Erythroblast (primary cell): Measurements from ENCODE around the gene ASXL1.

ENCODE experiments used
- DNase-seq, 2 experiments: peaks; one replicate each; lab custom pipeline; 2025; lab: John Stamatoyannopoulos, UW
- GATA1 ChIP-seq: IDR thresholded peaks from 2 replicates; pipeline ENCODE4 v1.6.1; 2011; ENCODE audit warnings: low read depth, mild to moderate bottlenecking, control low read depth, low read length, moderate library complexity
- POLR2A ChIP-seq: IDR thresholded peaks from 2 replicates; pipeline ENCODE4 v1.6.1; 2011; ENCODE audit warnings: mild to moderate bottlenecking, low read length

ASXL1 gene

DNA sequence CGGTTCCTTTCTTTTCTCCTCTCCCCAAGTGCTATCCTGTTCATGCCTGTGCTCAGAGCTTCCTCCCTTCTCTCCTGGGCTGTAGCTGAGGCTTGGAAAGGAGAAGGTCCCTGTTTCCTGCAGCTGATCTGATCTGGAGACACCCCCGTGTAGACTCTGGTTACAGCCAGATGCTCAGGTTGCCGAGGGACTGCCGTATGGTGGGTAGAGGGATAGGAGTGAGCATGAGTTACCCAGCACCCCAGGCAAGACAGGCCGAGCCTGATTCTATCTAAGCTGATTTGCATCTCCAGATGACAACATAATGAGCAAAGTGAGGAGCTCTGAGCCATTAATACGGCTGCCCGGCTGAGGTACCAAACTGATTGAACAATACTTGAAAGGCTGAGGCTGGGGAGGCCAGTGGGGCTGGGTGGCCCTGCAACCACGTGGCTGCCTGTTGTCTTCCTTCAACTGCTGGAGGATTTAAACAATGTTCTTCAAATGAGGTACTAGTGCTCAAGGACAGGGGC is 91.8 kb downstream of the ASXL1 start:
- TF ChIP-seq POLR2A (no peak), GATA1 (no peak)
- DNase-seq: no peak

DNA sequence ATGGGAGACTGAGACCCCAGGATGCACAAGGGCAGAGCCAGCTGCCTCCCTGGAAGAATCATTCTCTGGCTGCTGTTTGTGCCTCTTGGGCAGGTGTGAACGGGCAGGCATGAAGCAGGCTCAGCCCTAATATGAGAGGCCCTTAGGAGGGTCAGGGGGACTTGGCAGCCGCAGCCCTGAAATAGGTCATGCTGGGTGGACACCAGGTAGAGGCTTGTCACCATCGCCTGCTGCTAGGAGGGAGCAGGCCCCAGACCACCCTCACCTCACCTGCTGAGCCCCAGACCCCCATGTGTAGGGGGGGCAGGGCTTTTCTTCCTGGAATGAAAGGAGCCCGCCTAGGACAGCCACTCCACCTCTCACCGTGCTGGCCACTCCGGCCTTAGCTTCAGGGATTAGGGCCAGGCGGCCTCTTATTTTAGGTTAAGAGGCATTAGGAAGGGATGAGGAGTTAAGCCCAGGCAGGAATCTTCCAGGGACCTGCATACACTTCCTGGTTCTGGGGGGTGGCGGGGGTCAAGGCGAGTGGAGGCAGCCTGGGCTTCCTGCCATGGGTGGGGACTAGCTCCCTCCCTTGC is 92.4 kb downstream of the ASXL1 start:
- no peak for DNase-seq
- no peak for TF ChIP-seq POLR2A
- no peak for TF ChIP-seq GATA1

DNA sequence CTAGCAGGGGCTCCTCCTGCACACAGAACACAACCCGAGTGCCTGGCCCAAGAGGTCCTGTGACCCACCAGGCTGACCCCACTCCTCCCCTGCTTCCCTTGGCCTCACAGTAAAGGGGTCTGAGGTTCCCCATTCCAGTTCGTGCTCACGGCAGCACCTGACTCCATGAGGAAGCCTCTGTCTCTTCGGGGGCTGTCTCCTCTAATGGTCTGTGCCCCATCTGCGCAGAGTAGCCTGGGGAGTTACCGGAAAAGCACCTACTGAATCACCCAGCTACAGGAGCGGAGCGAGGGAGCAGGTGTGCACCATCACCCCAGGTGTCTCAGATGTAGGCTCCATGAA is 93.2 kb downstream of the ASXL1 start:
- TF ChIP-seq GATA1 (no peak), POLR2A (no peak)
- no peak for DNase-seq

DNA sequence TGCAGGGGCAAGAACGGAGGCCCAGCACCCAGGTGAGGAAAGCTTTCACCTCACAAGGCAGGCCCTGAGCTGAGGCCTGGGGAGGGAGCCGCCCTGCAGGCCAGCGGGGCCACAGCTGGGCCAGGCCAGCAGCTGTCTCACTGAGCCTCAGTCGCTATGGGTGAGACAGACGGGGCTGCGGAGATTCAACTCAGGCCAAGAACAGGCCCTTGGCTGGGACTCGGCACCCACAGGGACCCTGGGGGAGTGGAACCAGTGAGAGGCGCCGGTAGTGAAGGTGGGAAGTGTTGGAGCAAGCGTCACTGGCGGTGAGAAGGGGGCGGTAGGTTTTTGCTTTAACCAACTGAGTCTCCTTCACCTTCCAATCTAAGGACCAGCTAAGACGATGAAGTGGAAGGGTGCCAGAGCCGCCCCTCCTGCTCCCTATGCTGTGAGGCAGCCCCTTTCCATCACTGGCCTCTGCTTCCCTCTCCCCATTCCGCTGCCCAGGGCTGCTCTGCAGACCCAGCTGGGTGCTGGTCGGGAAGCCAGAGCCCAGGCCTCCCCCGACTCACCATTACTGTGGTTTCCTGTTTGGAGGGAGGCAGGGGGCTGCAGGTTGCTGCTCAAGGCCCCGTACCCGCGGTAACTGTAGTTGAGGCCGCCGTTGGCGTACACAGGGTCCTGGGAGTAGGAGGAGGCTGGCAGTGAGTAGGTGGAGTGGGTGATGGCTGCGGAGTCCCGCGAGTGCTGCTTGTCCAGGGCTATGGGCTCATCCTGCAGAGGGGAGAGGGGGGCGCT is 93.7 kb downstream of the ASXL1 start:
- TF ChIP-seq GATA1 (no peak), POLR2A (no peak)
- DNase-seq: no peak

DNA sequence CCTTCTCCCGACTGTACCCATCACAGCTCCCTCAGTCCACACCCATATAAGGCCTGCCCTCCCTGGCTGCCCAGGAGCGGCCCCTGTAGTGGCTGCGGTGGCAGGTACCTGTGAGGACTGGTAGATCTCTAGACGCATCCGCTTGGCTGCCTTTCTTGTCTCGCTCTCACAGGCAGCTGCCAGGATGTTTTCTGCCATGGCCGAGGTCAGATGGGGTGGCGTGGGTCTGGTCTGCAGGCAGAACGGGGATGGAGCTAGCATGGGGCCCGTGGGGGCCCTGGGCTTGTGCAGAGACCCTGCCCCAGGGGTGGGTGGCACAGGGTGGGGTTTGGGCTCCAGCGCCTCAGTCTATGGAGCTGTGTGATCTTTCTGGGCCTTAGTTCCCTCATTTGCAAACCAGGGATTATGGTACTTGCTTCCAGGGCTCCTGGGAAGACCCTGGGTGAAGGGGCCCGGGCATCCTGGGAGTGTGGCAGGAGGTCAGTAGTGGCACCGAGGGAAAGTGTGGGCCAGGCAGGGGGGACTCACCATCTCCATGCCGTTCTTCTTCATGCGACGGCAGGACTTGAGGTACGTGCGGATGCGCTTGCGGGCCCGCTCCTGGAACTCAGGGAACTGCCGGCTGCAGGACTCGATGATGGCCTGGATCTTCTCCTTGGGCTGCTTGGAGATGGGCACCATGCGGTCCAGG is 94.8 kb downstream of the ASXL1 start:
- DNase-seq: no peak
- TF ChIP-seq POLR2A (no peak), GATA1 (no peak)

DNA sequence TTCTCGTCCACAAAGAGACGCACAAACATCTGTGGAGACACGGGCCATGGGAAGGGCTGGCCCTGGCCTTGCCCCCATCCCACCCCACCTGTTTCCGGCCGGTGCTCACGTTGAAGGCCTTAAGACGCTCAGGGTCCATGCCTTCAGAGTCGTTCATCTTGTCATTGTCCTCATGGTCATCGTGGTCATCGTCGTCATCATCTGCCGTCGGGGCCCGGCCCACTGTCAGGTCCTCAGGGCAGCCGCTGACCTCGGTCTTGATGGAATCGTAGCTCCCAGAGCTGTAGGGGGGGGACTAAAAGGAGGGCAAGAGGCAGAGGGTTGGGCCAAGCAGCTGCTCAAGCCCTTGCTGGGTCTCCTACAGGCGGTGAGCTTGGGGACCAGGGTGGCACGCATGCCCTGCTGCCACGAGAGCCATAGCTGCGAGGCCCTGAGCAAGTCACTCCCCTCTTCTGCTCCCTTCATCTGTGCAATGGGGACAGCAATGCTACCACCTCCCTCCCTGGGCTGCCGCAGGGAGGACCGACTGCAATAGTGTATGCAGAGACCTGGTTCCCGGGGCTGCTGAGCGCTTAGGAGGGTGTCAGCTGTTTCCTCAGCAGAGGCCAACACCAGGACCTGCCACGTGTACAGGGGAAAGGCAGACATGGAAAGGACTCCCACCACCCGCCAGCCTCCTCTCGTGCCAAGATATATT is 95.5 kb downstream of the ASXL1 start:
- no peak for DNase-seq
- TF ChIP-seq POLR2A (no peak), GATA1 (no peak)

DNA sequence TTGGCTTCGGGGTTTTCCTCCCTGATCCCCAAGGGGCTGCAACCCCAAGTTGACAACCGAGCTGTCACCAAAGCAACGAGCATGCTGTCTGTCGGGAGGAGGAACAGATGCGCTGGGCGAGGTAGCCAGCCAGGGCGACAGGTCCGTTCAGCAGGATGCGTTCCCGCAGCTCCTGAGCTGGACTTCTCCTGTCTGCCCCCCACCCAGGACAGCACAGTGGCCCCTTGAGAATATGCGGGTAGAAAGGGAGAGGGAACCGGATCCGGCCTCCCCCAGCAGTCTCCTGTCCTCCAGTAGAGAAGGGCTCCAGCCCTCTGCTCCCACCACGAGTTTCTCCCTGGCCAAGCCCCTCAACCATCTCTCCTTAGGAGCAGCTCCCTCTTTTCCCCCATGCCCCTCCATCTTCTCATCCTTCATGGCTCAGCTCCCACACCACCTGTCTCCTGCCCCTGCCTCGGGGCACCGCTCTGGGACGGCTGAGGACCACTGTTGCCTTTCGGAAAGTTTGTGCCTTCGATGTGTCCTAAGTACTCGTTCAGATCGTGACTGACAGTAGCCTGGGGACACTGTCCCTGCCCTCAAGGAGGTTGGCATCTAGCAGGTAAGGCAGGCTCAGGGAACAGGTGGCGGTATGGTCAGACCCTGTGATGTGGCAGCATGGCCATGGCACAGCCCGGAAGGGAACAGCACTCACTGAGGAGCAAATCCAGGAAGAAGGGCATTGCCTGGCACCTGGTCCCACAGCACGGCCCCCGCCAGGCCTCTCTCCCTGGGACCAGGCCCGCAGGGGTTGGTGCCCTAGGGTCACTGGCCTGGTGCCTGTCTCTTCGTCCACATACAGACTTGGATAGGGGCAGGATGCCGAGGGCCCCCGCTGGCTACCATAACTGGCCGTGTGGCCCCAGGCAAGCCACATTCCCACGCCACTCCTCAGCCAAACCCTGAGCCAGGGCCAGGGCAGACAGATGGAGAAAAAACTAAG is 96.3 kb downstream of the ASXL1 start:
- no peak for DNase-seq
- TF ChIP-seq POLR2A (no peak), GATA1 (no peak)

DNA sequence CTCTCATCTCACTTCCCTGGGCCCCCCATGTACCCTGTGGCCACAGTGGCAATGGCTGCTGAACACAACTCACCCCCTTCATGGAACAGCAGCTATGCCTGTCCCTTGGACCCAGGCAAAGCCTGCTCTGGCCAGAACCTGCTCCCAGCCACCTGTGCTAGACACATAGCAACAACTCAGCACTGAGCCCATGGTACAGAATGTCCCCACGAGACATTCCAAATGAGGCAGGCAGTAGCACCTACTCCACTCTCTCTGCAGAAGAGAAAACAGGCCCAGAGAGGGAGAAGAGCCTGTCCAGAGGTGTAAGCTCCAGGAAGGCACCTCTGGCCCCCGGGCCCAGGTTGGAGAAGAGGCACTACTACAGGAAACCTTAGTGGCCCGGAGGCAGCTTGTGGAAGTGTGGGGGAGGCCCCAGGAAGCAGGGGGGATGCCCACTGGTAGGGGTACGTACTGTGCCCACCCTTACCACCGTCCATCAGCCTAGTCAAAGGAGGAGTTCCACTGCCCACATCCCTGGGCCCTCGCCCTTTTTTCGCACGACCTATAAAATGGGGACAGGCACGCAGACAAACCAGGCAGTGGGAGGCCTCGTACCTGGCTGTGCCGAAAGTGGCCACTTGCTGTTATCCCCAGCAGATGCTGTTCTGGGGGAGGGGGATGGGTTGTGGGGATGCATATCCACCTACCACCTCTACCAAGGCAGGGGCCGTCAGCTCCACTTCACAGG is 97.2 kb downstream of the ASXL1 start:
- TF ChIP-seq GATA1: no peak
- TF ChIP-seq POLR2A: no peak
- no peak for DNase-seq

DNA sequence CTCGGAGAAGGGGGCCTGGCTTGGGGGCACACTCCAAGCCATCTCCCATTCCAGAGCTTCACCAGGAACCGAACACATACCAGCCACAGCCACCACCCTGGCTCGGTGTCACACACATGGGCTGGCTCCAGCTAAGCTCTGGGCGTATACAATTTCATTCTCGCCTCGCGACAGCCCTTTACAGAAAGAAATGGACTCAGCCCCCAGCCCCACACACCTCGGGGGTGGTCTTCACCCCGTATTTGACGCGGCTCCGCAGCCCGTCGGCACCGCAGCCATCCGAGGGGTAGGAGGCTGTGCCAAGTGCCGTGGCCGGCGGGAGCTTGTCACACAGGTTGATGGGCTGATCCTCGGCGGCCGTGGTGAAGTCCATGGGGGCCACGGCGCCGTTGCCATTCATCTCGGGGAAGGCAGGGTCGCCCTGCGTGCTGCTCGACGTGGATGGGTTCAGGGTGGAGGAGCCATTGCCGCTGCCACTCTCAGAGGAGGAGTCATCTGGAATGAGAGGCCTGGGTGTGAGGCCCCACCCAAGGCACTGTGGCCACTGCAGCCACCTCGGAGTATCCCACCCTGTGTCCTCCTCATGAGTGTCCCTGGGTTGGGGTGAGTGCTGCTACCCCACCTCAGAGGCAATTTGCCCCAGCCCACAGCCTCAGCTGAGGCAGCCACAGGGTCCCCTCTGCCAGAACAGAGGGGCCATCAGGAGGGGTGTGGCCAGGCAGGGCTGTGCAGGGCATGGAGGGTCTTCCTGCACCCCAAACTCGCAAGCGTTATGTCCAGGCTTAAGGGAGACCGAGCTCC is 98.0 kb downstream of the ASXL1 start:
- TF ChIP-seq POLR2A (no peak), GATA1 (no peak)
- no peak for DNase-seq

DNA sequence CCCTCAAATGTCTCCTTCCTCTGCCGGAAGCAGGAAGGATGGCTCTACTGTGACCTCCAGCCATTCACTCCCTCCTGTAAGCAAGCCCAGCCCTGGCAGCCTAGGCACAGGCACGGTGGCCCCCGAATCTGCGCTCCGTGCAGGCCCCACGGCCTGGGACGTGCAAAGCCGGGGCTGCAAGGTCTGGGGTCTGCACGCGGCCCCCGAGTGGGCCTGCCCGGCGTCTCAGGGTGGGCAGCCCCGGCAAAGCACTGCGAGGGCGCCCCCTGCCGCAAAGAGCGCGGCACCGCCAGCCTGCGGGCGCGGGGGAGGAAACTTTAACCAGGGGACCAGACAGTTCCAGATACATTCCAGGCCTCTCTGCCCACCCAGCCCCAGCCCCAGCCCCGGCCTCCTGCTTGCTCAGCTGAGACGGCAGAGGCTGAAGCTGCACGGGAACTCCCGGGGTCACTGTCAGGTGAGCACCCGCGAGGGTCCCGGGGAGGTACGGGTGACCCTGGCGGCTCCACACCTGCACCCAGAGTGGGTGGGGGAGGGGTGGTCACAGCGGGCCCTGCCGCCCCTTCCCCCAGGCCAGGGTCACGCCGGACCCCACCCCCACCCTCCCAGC is 98.8 kb downstream of the ASXL1 start:
- TF ChIP-seq GATA1 (no peak), POLR2A (no peak)
- peak; percentile 37 to 57 for DNase-seq

DNA sequence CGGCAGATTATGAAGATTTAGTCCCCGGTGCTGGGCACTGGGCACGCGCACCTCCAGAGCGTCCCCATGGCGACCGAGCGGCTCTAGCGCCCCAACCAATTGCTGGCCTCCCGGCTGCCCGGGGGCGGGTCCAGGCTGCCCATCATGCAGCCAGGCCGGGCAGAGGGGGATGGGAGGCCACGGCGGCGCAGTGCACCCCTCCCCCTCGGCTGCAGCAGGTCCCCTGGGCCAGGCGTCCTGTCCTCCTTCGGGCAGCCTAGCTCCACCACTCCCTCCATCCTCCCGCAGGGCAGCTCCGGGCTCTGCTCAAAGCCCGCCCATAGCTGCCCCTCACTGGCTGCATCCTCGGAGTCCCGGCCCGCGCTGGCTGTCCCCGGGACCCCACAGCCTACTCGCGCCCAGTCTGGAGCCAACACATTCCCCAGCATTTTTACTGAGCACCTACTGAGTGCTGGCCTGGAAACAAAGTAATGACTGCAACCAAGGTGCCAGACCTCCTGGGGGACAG is 99.4 kb downstream of the ASXL1 start:
- DNase-seq: peak; percentile 24 to 26
- TF ChIP-seq POLR2A (no peak), GATA1 (no peak)
